HepG2 (cell line): ENCODE results near the gene DNAJC11. TPM values are rescaled to one million over a fixed set of nuclear protein-coding genes. Genes with fewer than 3 reads are reported as not detected.
"Not testable (repeated sequence)": the region's sequence is repeated elsewhere in the genome, so short reads cannot be mapped to it uniquely, and the experiment has no call there.

Source experiments
- ATAC-seq: fragments of 200-7000 bp; cut with Tn5 transposase; 3 replicates; pipeline ENCODE4 v1.9.1; 2020; ENCODE audit warnings: mild to moderate bottlenecking, moderate library complexity
- BruUV-seq: library from RNA; stranded (reverse); fragments of 400-500 nt; replicated peaks from 2 replicates; lab custom pipeline; 2021; lab: Mats Ljungman, UMichigan
- CTCF ChIA-PET: fragments of 300-600 bp; formaldehyde crosslinking; extraction: SDS; loops from one replicate; lab custom pipeline; 2021; ENCODE audit warnings: low total read pairs, inconsistent platforms, low intra/inter-chr PET ratio; lab: Yijun Ruan, JAX
- POLR2A ChIA-PET: fragments of 350-600 bp; sonication (Branson Sonifier 250); formaldehyde crosslinking; loops from one replicate; lab custom pipeline; 2020; ENCODE audit warnings: antibody characterized with exemption, inconsistent platforms; lab: Yijun Ruan, JAX
- DNase-seq: peaks from one replicate; pipeline ENCODE4 v3.0.0-alpha.2; 2015; ENCODE audit warnings: low spot score
- FAIRE-seq: peaks from 3 replicates; lab custom pipeline; 2011; peaks lifted over from hg19 to GRCh38; lab: Jason Lieb, UNC
- H2AFZ ChIP-seq: one replicate; pipeline ENCODE4 v1.6.1; 2011; ENCODE audit warnings: low read length, inconsistent platforms
- H3K27ac ChIP-seq: fragments of 300-600 bp; 3 replicates; pipeline ENCODE4 v1.8.0; 2011; ENCODE audit warnings: mixed run types, mild to moderate bottlenecking, mixed read lengths, low read length, inconsistent platforms; ENCODE audit not compliant: insufficient read depth; ENCODE audit errors: extremely low read length
- H3K27me3 ChIP-seq, 2 experiments: fragments of 200-600 bp in 1 of 2; 2 replicates in 1 of 2; 3 replicates in 1 of 2; pipeline versions ENCODE4 v1.6.0 to v1.8.0; 2011; ENCODE audit warnings: low read length in 2 of 2, mild to moderate bottlenecking in 2 of 2, moderate library complexity in 2 of 2, inconsistent platforms in 1 of 2; ENCODE audit not compliant: insufficient read depth in 2 of 2, control insufficient read depth in 1 of 2
- H3K36me3 ChIP-seq, 2 experiments: fragments of 200-600 bp in 1 of 2; replicated peaks in 1 of 2; 2 replicates in 1 of 2; 3 replicates in 1 of 2; pipeline versions ENCODE4 v1.5.1 to v1.8.0; 2011; ENCODE audit warnings: low read length in 2 of 2, inconsistent platforms in 1 of 2; ENCODE audit not compliant: insufficient read depth in 2 of 2, control insufficient read depth in 1 of 2
- H3K4me1 ChIP-seq: 2 replicates; pipeline ENCODE4 v1.5.1; 2012; ENCODE audit warnings: low read length, inconsistent platforms; ENCODE audit not compliant: insufficient read depth
- H3K4me2 ChIP-seq: 2 replicates; pipeline ENCODE4 v1.6.0; 2011; ENCODE audit warnings: low read depth, low read length, inconsistent platforms
- H3K4me3 ChIP-seq, 3 experiments: fragments of 200-600 bp in 1 of 3; sonication (generic), shearing (Covaris generic) in 1 of 3; replicated peaks in 1 of 3; 2 replicates each; pipeline ENCODE4 v1.5.1; 2011 to 2016; ENCODE audit warnings: low read length in 3 of 3, inconsistent platforms in 2 of 3, low read depth in 2 of 3, mild to moderate bottlenecking in 2 of 3, control low read depth in 1 of 3, mixed read lengths in 1 of 3; ENCODE audit not compliant: insufficient read depth in 1 of 3
- H3K79me2 ChIP-seq: one replicate; pipeline ENCODE4 v1.6.1; 2011; ENCODE audit warnings: low read length, inconsistent platforms; ENCODE audit not compliant: insufficient read depth
- H3K9ac ChIP-seq: 2 replicates; pipeline ENCODE4 v1.6.0; 2011; ENCODE audit warnings: mild to moderate bottlenecking, low read depth, low read length, inconsistent platforms; ENCODE audit not compliant: insufficient read depth
- H3K9me3 ChIP-seq: 2 replicates; pipeline ENCODE4 v1.5.1; 2012; ENCODE audit warnings: mild to moderate bottlenecking, low read length
- H4K20me1 ChIP-seq: 2 replicates; pipeline ENCODE4 v1.6.0; 2011; ENCODE audit warnings: inconsistent platforms, mild to moderate bottlenecking, low read length, moderate library complexity; ENCODE audit not compliant: insufficient read depth
- ATF1 ChIP-seq: IDR thresholded peaks from 2 replicates; pipeline ENCODE4 v1.6.1; 2016; ENCODE audit warnings: mild to moderate bottlenecking, control low read depth
- MEIS2 ChIP-seq: sonication (generic); formaldehyde crosslinking; IDR thresholded peaks from 2 replicates; pipeline ENCODE4 v1.9.0; 2021; ENCODE audit warnings: mild to moderate bottlenecking, missing genetic modification reagents
- POLR2AphosphoS2 ChIP-seq: IDR thresholded peaks from 2 replicates; pipeline ENCODE4 v1.6.1; 2011; ENCODE audit warnings: low read depth, low read length, improper control_type of control experiment
- RARA ChIP-seq: IDR thresholded peaks from 2 replicates; pipeline ENCODE4 v1.6.1; 2016; ENCODE audit warnings: missing genetic modification reagents, missing compliant biosample characterization
- RFXANK ChIP-seq: IDR thresholded peaks from 2 replicates; pipeline ENCODE4 v1.6.1; 2016
- WGBS: methylation state at CpG from one replicate; pipeline ENCODE4 v1.1.6; 2017; ENCODE audit warnings: low lambda C conversion rate; 5-methylcytosine and 5-hydroxymethylcytosine counted together
- in situ Hi-C: cut with HindIII; loops from 2 replicates; pipeline ENCODE4 v1.10.0; 2017; ENCODE audit warnings: low pct_unique_long_range_greater_than_20kb; ENCODE audit not compliant: extremely low pct_ligation_motif_present
- intact Hi-C: fragments of 100-400 bp; cut with micrococcal nuclease; formaldehyde crosslinking; loops from one replicate; pipeline ENCODE4 v1.10.0; 2022; ENCODE audit not compliant: unreplicated experiment
- polyA plus RNA-seq, 8 experiments: library from polyadenylated mRNA; depleted of rRNA in 3 of 8; stranded (reverse) in 7 of 8; unstranded in 1 of 8; fragments of >200 nt; fragmentation: Illumina TruSeq in 4 of 8; extraction: Trizol in 4 of 8; gene quantifications; 2 replicates each; pipeline versions ENCODE4 v1.2.1 to v1.2.3, GENCODE V29; 2011 to 2016; ENCODE audit warnings: low read depth in 4 of 8, missing spikeins in 1 of 8, mixed read lengths in 1 of 8; ENCODE audit not compliant: insufficient read depth in 1 of 8
- total RNA-seq, 5 experiments: library from RNA; depleted of rRNA; stranded (reverse); fragments of >200 nt; fragmentation: Illumina TruSeq; extraction: Trizol; gene quantifications; 2 replicates each; pipeline ENCODE4 v1.2.3, GENCODE V29; 2016; ENCODE audit warnings: low read depth in 1 of 5
- TF ChIP-seq, protein P1 (sequence below): sonication (generic); formaldehyde crosslinking; IDR thresholded peaks from 2 replicates; pipeline ENCODE4 v1.4.0; 2020; ENCODE audit warnings: missing genetic modification reagents

The DNAJC11 gene
- total and polyA plus RNA-seq, 2 of the 13 experiments (the other 11 are each of a cell fraction or from before 2014, with no cell fraction given) = 25.1 to 47.6 TPM

DNA sequence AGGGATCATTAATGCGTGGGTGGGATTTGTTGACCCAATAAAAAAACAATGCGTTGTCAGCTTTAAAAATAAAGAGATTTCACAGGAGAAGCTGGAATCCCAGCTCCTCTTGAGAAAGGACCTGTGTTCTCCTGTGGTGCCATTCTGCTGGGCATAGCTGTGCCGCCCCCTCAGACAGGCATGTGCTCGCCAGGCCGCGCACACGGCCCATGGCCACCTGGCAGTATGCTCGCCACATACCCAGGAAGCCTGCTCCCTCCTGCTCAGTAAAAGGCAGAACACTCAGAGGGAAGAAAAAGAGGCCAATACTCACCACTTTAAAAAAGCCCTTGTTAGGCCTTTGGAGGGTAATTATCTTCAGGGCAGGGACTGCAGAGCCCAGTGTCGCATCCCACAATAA is 63.8 kb downstream of the DNAJC11 start (continued):
- TF ChIP-seq ATF1 (CRISPR knock-in tag) (no peak), POLR2AphosphoS2 (no peak), MEIS2 (CRISPR knock-in tag) (no peak), RARA (CRISPR knock-in tag) (no peak), RFXANK (CRISPR knock-in tag) (no peak)
- TF ChIP-seq, protein P1, sequence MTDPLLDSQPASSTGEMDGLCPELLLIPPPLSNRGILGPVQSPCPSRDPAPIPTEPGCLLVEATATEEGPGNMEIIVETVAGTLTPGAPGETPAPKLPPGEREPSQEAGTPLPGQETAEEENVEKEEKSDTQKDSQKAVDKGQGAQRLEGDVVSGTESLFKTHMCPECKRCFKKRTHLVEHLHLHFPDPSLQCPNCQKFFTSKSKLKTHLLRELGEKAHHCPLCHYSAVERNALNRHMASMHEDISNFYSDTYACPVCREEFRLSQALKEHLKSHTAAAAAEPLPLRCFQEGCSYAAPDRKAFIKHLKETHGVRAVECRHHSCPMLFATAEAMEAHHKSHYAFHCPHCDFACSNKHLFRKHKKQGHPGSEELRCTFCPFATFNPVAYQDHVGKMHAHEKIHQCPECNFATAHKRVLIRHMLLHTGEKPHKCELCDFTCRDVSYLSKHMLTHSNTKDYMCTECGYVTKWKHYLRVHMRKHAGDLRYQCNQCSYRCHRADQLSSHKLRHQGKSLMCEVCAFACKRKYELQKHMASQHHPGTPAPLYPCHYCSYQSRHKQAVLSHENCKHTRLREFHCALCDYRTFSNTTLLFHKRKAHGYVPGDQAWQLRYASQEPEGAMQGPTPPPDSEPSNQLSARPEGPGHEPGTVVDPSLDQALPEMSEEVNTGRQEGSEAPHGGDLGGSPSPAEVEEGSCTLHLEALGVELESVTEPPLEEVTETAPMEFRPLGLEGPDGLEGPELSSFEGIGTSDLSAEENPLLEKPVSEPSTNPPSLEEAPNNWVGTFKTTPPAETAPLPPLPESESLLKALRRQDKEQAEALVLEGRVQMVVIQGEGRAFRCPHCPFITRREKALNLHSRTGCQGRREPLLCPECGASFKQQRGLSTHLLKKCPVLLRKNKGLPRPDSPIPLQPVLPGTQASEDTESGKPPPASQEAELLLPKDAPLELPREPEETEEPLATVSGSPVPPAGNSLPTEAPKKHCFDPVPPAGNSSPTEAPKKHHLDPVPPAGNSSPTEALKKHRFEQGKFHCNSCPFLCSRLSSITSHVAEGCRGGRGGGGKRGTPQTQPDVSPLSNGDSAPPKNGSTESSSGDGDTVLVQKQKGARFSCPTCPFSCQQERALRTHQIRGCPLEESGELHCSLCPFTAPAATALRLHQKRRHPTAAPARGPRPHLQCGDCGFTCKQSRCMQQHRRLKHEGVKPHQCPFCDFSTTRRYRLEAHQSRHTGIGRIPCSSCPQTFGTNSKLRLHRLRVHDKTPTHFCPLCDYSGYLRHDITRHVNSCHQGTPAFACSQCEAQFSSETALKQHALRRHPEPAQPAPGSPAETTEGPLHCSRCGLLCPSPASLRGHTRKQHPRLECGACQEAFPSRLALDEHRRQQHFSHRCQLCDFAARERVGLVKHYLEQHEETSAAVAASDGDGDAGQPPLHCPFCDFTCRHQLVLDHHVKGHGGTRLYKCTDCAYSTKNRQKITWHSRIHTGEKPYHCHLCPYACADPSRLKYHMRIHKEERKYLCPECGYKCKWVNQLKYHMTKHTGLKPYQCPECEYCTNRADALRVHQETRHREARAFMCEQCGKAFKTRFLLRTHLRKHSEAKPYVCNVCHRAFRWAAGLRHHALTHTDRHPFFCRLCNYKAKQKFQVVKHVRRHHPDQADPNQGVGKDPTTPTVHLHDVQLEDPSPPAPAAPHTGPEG (CRISPR knock-in tag) = no peak

DNA sequence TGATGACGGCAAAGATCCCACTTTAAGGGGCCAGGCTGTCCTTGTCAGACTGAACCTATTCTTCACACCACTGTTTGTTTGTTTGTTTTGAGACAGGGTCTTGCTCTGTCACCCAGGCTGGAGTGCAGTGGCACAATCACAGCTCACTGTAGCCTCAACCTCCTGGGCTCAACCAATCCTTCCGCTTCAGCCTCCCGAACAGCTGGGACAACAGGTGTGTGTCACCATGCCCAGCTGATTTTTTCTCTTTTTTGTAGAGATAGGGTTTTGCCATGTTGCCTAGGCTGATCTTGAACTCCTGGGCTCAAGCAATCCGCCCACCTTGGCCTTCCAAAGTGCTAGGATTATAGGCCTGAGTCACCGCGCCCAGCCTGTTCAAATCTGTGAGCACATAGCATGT is 64.8 kb downstream of the DNAJC11 start:
- ATAC-seq, BruUV-seq, FAIRE-seq, H3K4me2 ChIP-seq, DNase-seq, POLR2A ChIA-PET, H4K20me1 ChIP-seq, H3K27ac ChIP-seq, H3K27me3 ChIP-seq, H3K9ac ChIP-seq, H3K4me1 ChIP-seq, H3K9me3 ChIP-seq, intact Hi-C loops, in situ Hi-C loops, H3K4me3 ChIP-seq, CTCF ChIA-PET, H3K79me2 ChIP-seq, H2AFZ ChIP-seq: not testable (repeated sequence)
- peaks cover 39 to 85% of the 10 kb centered on the region in 2 experiments; a peak in 4 of 5 replicates for H3K36me3 ChIP-seq
- 88% methylated on average over 6 of the region's 6 CpGs for WGBS
